ENCODE results near the gene TUBGCP5. TPM values are rescaled to one million over a fixed set of nuclear protein-coding genes. Genes with fewer than 3 reads are reported as not detected.

TUBGCP5 gene
- total and polyA plus RNA-seq, 10 of the 15 experiments (the other 5 are each of a cell fraction or from before 2014, with no cell fraction given) = 6.4 to 29.2 (median 20.2) TPM

GRCh38 chr15:22950256-22950990 lies 88.9 kb downstream of the TUBGCP5 start (continued):
- TF ChIP-seq SMC3 (IDR thresholded peaks at IDR 0.05; ENCODE audit: borderline replicate concordance, low read length) (no peak), ZSCAN29 (IDR thresholded peaks at IDR 0.05) (no peak), RB1 (IDR thresholded peaks at IDR 0.05; ENCODE audit: borderline replicate concordance) (no peak), IRF3 (IDR thresholded peaks at IDR 0.05) (no peak), E2F4 (IDR thresholded peaks at IDR 0.05; ENCODE audit: low read depth, low read length) (no peak), SMAD5 (IDR thresholded peaks at IDR 0.05; ENCODE audit: low read depth) (no peak)

Other genes with a start within 250 kb of the TUBGCP5 start
- 111 and 133 TPM in 2 replicates for gene NIPA2, start 200.9 kb downstream of the TUBGCP5 start, total RNA-seq (2014; rRNA removed)
- gene NIPA2, start 200.9 kb downstream of the TUBGCP5 start, total RNA-seq (2014; rRNA removed; fragmentation: Illumina TruSeq; extraction: Trizol) = 88.8 and 91.6 TPM in 2 replicates
- gene NIPA2, start 200.9 kb downstream of the TUBGCP5 start, total RNA-seq (2021) = 107 and 108 TPM in 2 replicates
- 90.4 and 117 TPM in 2 replicates for gene NIPA2, start 200.9 kb downstream of the TUBGCP5 start, polyA plus RNA-seq (2011; rRNA removed)
- 92.5 and 127 TPM in 2 replicates for gene NIPA2, start 200.9 kb downstream of the TUBGCP5 start, polyA plus RNA-seq (2014; fragmentation: Illumina TruSeq; extraction: Trizol)
- 10 to 100 TPM; 24.4 to 36.3 TPM for gene NIPA2, start 200.9 kb downstream of the TUBGCP5 start, polyA plus RNA-seq (2014; fragmentation: Nextera tagmentation; extraction: Ambion mirVana)
- gene NIPA2, start 200.9 kb downstream of the TUBGCP5 start, polyA plus RNA-seq (2014; rRNA removed) = 98.2 and 100 TPM in 2 replicates
- gene NIPA2, start 200.9 kb downstream of the TUBGCP5 start, polyA plus RNA-seq (2016; fragmentation: Nextera tagmentation; extraction: Ambion mirVana) = 100 to 1,000 TPM; 148 to 159 TPM
- gene CYFIP1, start 59.2 kb downstream of the TUBGCP5 start, total RNA-seq (2014; rRNA removed) = 34.4 and 36.4 TPM in 2 replicates
- 22.0 and 25.7 TPM in 2 replicates for gene CYFIP1, start 59.2 kb downstream of the TUBGCP5 start, total RNA-seq (2014; rRNA removed; fragmentation: Illumina TruSeq; extraction: Trizol)
- gene CYFIP1, start 59.2 kb downstream of the TUBGCP5 start, total RNA-seq (2021) = 43.7 and 51.3 TPM in 2 replicates
- 38.8 and 46.2 TPM in 2 replicates for gene CYFIP1, start 59.2 kb downstream of the TUBGCP5 start, polyA plus RNA-seq (2011; rRNA removed)
- gene CYFIP1, start 59.2 kb downstream of the TUBGCP5 start, polyA plus RNA-seq (2014; fragmentation: Illumina TruSeq; extraction: Trizol) = 16.9 and 22.7 TPM in 2 replicates
- 1 to 10 TPM; 3.5 to 5.7 TPM for gene CYFIP1, start 59.2 kb downstream of the TUBGCP5 start, polyA plus RNA-seq (2014; fragmentation: Nextera tagmentation; extraction: Ambion mirVana)
- 25.6 and 25.9 TPM in 2 replicates for gene CYFIP1, start 59.2 kb downstream of the TUBGCP5 start, polyA plus RNA-seq (2014; rRNA removed)
- 10 to 100 TPM; 30.7 to 33.4 TPM for gene CYFIP1, start 59.2 kb downstream of the TUBGCP5 start, polyA plus RNA-seq (2016; fragmentation: Nextera tagmentation; extraction: Ambion mirVana)
- gene GOLGA6L1, start 97.3 kb upstream of the TUBGCP5 start, total RNA-seq (2014; rRNA removed) = not detected in 2 replicates
- not detected in 2 replicates for gene GOLGA6L1, start 97.3 kb upstream of the TUBGCP5 start, total RNA-seq (2014; rRNA removed; fragmentation: Illumina TruSeq; extraction: Trizol)
- not detected in 2 replicates for gene GOLGA6L1, start 97.3 kb upstream of the TUBGCP5 start, total RNA-seq (2021)
- not detected in 2 replicates for gene GOLGA6L1, start 97.3 kb upstream of the TUBGCP5 start, polyA plus RNA-seq (2011; rRNA removed)
- gene GOLGA6L1, start 97.3 kb upstream of the TUBGCP5 start, polyA plus RNA-seq (2014; fragmentation: Illumina TruSeq; extraction: Trizol) = not detected in 2 replicates
- gene GOLGA6L1, start 97.3 kb upstream of the TUBGCP5 start, polyA plus RNA-seq (2014; fragmentation: Nextera tagmentation; extraction: Ambion mirVana) = not detected
- not detected in 2 replicates for gene GOLGA6L1, start 97.3 kb upstream of the TUBGCP5 start, polyA plus RNA-seq (2014; rRNA removed)
- not detected for gene GOLGA6L1, start 97.3 kb upstream of the TUBGCP5 start, polyA plus RNA-seq (2016; fragmentation: Nextera tagmentation; extraction: Ambion mirVana)